CD14-positive monocyte (primary cell): ENCODE data around the gene GNG8. TPM values are rescaled to one million over a fixed set of nuclear protein-coding genes. Genes with fewer than 3 reads are reported as not detected.

Experiments used
- DNase-seq, 3 donors: peaks; one replicate each; pipeline ENCODE4 v3.0.0-alpha.2; 2011 to 2022
- H2AFZ ChIP-seq: 2 replicates; pipeline ENCODE4 v1.6.0; 2012; ENCODE audit warnings: mild to moderate bottlenecking, low read depth, low read length, inconsistent platforms; ENCODE audit not compliant: insufficient read depth, poor library complexity, severe bottlenecking
- H3K27ac ChIP-seq, 2 donors: 1 replicate in 1 of 2; 2 replicates in 1 of 2; pipeline ENCODE4 v1.5.1; 2012 to 2013; ENCODE audit warnings: low read length in 2 of 2, control low read depth in 1 of 2, inconsistent platforms in 1 of 2, low read depth in 1 of 2, mild to moderate bottlenecking in 1 of 2
- H3K27me3 ChIP-seq, 2 donors: one replicate each; pipeline versions ENCODE4 v1.6.0 to v1.6.1; 2011 to 2013; ENCODE audit warnings: low read length in 2 of 2; ENCODE audit not compliant: control insufficient read depth in 2 of 2, insufficient read depth in 2 of 2
- H3K36me3 ChIP-seq, 2 donors: replicated peaks in 1 of 2; 1 replicate in 1 of 2; 2 replicates in 1 of 2; pipeline versions ENCODE4 v1.5.1 to v1.6.1; 2012 to 2013; ENCODE audit warnings: low read length in 2 of 2, control low read depth in 1 of 2, inconsistent platforms in 1 of 2, mild to moderate bottlenecking in 1 of 2; ENCODE audit not compliant: insufficient read depth in 2 of 2, control insufficient read depth in 1 of 2
- H3K4me1 ChIP-seq, 2 donors: 1 replicate in 1 of 2; 2 replicates in 1 of 2; pipeline versions ENCODE4 v1.5.1 to v1.6.1; 2012 to 2013; ENCODE audit warnings: low read length in 2 of 2, control low read depth in 1 of 2, inconsistent platforms in 1 of 2, mild to moderate bottlenecking in 1 of 2, moderate library complexity in 1 of 2; ENCODE audit not compliant: insufficient read depth in 2 of 2, control insufficient read depth in 1 of 2
- H3K4me2 ChIP-seq: replicated peaks from 2 replicates; pipeline ENCODE3; 2012; ENCODE audit warnings: low read length, moderate library complexity, mild to moderate bottlenecking; ENCODE audit not compliant: poor library complexity, severe bottlenecking; ENCODE audit errors: extremely low read depth
- H3K4me3 ChIP-seq, 3 experiments: fragments of 200-600 bp in 1 of 3; sonication (generic) in 1 of 3; replicated peaks in 1 of 3; 1 replicate in 2 of 3; 2 replicates in 1 of 3; pipeline ENCODE4 v1.5.1; 2011 to 2013; ENCODE audit warnings: low read length in 3 of 3, mild to moderate bottlenecking in 3 of 3, control low read depth in 2 of 3, low read depth in 2 of 3, inconsistent platforms in 1 of 3, moderate library complexity in 1 of 3
- H3K79me2 ChIP-seq: 2 replicates; pipeline ENCODE4 v1.6.0; 2012; ENCODE audit warnings: mild to moderate bottlenecking, control low read depth, inconsistent platforms, low read length, moderate library complexity; ENCODE audit not compliant: insufficient read depth
- H3K9ac ChIP-seq: 2 replicates; pipeline ENCODE4 v1.6.0; 2017; ENCODE audit warnings: low read length, mild to moderate bottlenecking; ENCODE audit not compliant: insufficient read depth, poor library complexity, severe bottlenecking
- H3K9me3 ChIP-seq, 2 donors: replicated peaks in 1 of 2; 1 replicate in 1 of 2; 2 replicates in 1 of 2; pipeline versions ENCODE4 v1.5.1 to v1.6.1; 2012 to 2013; ENCODE audit warnings: low read length in 2 of 2, control low read depth in 1 of 2; ENCODE audit not compliant: control insufficient read depth in 1 of 2, insufficient read depth in 1 of 2
- H4K20me1 ChIP-seq: 2 replicates; pipeline ENCODE4 v1.6.0; 2012; ENCODE audit warnings: mild to moderate bottlenecking, low read length, control low read depth, moderate library complexity; ENCODE audit not compliant: insufficient read depth
- H3K27ac Mint-ChIP-seq, 7 donors: one replicate each; pipeline ENCODE4 v1.8.0; 2020; ENCODE audit warnings: mild to moderate bottlenecking in 7 of 7, mixed read lengths in 7 of 7, moderate library complexity in 6 of 7, inconsistent platforms in 2 of 7
- H3K27me3 Mint-ChIP-seq, 3 donors: one replicate each; pipeline ENCODE4 v1.8.0; 2021 to 2022; ENCODE audit warnings: low read depth in 3 of 3, mild to moderate bottlenecking in 3 of 3, mixed read lengths in 3 of 3, moderate library complexity in 3 of 3, inconsistent platforms in 1 of 3
- H3K36me3 Mint-ChIP-seq, 2 donors: one replicate each; pipeline ENCODE4 v1.8.0; 2020; ENCODE audit warnings: mixed read lengths in 2 of 2, inconsistent platforms in 1 of 2, mild to moderate bottlenecking in 1 of 2
- H3K4me1 Mint-ChIP-seq: one replicate; pipeline ENCODE4 v1.8.0; 2020; ENCODE audit warnings: mild to moderate bottlenecking, mixed read lengths
- H3K4me3 Mint-ChIP-seq, 2 donors: one replicate each; pipeline ENCODE4 v1.8.0; 2020; ENCODE audit warnings: mild to moderate bottlenecking in 2 of 2, mixed read lengths in 2 of 2, moderate library complexity in 1 of 2
- H3K9me3 Mint-ChIP-seq, 7 donors: one replicate each; pipeline ENCODE4 v1.8.0; 2020 to 2022; ENCODE audit warnings: mixed read lengths in 7 of 7, mild to moderate bottlenecking in 6 of 7, moderate library complexity in 6 of 7, inconsistent platforms in 2 of 7
- CTCF ChIP-seq: fragments of 200-600 bp; IDR thresholded peaks from one replicate; pipeline ENCODE4 v1.8.0; 2022; ENCODE audit warnings: antibody characterized with exemption, mild to moderate bottlenecking
- WGBS: methylation state at CpG from one replicate; pipeline ENCODE4 v1.1.5; 2013; ENCODE audit warnings: missing lambda C conversion rate; ENCODE audit not compliant: insufficient coverage; 5-methylcytosine and 5-hydroxymethylcytosine counted together
- intact Hi-C, 2 donors: fragments of 100-400 bp; cut with micrococcal nuclease; formaldehyde crosslinking; loops; one replicate each; pipeline versions ENCODE4 v1.15.0 to v1.15.1; 2023
- polyA plus RNA-seq, 3 donors: library from polyadenylated mRNA; depleted of rRNA in 1 of 3; unstranded in 2 of 3; stranded (reverse) in 1 of 3; fragments of 300-500 nt in 2 of 3; fragments of >200 nt in 1 of 3; fragmentation: Illumina TruSeq in 2 of 3; gene quantifications; 1 replicate in 2 of 3; 2 replicates in 1 of 3; pipeline ENCODE4 v1.2.3, GENCODE V29; 2012 to 2021

The GNG8 gene
- polyA plus RNA-seq, 3 donors: not detected

GRCh38 chr19:46639358-46640182 lies 3.6 kb upstream of the GNG8 start:
- H2AFZ ChIP-seq: peak overlapping the region; percentile 73
- H3K4me3 ChIP-seq: peak overlapping the region; percentile 17 to 67 (median 18)
- no peaks in the 10 kb centered on the region for H3K36me3 ChIP-seq
- peak overlapping the region; percentile 58 for H3K9ac ChIP-seq
- H4K20me1 ChIP-seq: no peaks in the 10 kb centered on the region
- intact Hi-C loops: no loop called here
- Mint-ChIP-seq H3K27me3 (peaks cover 26 to 50% (median 44%) of the 10 kb centered on the region in 3 donors), H3K4me1 (peaks cover 24% of the 10 kb centered on the region), H3K36me3 (no peaks in the 10 kb centered on the region), H3K4me3 (no peak overlapping the region), H3K27ac (peak overlapping the region in 2 of 7 donors; percentile 37 to 52), H3K9me3 (peaks cover 0 to 5% (median 1%) of the 10 kb centered on the region in 7 donors)
- DNase-seq: peak; percentile 87 to 95 (median 89)
- no peaks in the 10 kb centered on the region for H3K79me2 ChIP-seq
- H3K4me1 ChIP-seq: peaks cover 26 to 31% of the 10 kb centered on the region in 2 donors
- peak overlapping the region in 1 of 2 donors; percentile 56 for H3K27ac ChIP-seq
- peaks cover 18 to 70% of the 10 kb centered on the region in 2 donors for H3K27me3 ChIP-seq
- H3K9me3 ChIP-seq: no peaks in the 10 kb centered on the region
- TF ChIP-seq CTCF: no peak
- 4% methylated on average over 21 of the region's 49 CpGs for WGBS
- peak overlapping the region; percentile 81 for H3K4me2 ChIP-seq

GRCh38 chr19:46637224-46637623 lies 1.2 kb upstream of the GNG8 start:
- Histone ChIP-seq H3K4me2 (no peak overlapping the region), H3K9me3 (no peaks in the 10 kb centered on the region), H4K20me1 (no peaks in the 10 kb centered on the region), H3K36me3 (no peaks in the 10 kb centered on the region), H2AFZ (no peak overlapping the region), H3K27ac (no peak overlapping the region), H3K4me3 (no peak overlapping the region), H3K79me2 (no peaks in the 10 kb centered on the region), H3K27me3 (peaks cover 17 to 73% of the 10 kb centered on the region in 2 donors), H3K4me1 (peaks cover 37 to 47% of the 10 kb centered on the region in 2 donors), H3K9ac (no peak overlapping the region)
- no peak for DNase-seq
- Mint-ChIP-seq H3K4me3 (no peak overlapping the region), H3K27me3 (peaks cover 21 to 54% (median 53%) of the 10 kb centered on the region in 3 donors), H3K4me1 (peaks cover 37% of the 10 kb centered on the region), H3K36me3 (peaks cover 0 to 3% of the 10 kb centered on the region in 2 donors), H3K9me3 (peaks cover 0 to 8% (median 1%) of the 10 kb centered on the region in 7 donors), H3K27ac (no peak overlapping the region)
- 89% methylated on average over 14 of the region's 14 CpGs for WGBS
- intact Hi-C loops: no loop called here
- TF ChIP-seq CTCF: no peak
